HG02678 (cell line): ENCODE data around the gene FGFR4.

Experiments
- ATAC-seq: cut with Tn5 transposase; IDR thresholded peaks from one replicate; pipeline ENCODE4 v1.9.1; 2021; ENCODE audit warnings: mild to moderate bottlenecking, moderate library complexity; ENCODE audit not compliant: unreplicated experiment

FGFR4 gene

DNA sequence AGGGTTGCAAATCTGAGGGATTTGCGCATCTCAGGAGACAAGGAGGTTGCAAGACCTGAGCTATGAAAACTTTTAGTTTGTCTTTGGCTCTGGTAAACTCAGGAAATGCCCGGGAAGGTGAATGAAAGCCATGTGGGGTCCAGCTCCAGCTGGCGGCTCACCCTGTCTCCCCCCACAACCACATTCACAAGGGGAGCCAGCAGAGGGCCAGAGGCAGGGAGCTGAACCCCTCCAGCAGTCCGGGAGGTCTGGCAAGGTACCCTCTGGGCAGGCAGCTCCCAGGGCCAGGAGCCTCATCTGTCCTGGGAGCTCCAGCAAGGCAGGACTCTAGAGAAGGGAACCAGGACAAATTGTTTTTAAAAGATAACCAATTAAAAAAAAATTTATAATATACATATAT lies 2.5 kb upstream of the FGFR4 start:
- no peak for ATAC-seq

DNA sequence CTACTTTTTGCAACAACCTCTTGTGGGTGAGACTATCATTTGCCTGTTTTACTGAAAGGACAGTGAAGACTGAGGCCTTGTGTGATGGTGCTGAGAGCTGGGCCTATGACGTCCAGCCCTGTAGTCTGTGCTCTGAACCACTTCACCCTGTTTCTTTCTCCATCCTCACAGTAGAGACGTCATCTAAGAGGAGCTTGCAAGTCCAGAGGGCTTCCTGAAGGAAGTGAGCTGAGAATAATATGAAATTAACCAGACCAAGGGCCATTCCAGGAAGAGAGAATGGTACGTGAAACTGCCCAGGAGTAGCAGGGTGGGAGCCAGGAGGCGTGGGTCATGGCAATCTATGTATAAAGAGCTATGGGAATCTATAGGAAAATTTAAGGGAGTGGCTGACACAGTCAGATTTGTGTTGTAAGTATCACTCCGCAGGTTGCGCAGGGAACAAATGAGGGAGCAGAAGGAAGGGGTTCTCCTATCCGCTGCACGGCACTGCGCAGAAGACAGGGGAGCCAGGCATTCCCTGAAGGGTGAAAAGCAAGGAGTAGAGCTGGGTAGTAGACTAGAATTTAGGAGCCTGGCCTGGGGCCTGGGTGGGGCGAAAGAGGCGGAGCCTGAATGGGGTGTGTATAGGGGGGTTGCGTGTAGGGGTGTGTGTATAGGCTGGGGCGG lies 596 bp upstream of the FGFR4 start:
- ATAC-seq = no peak

DNA sequence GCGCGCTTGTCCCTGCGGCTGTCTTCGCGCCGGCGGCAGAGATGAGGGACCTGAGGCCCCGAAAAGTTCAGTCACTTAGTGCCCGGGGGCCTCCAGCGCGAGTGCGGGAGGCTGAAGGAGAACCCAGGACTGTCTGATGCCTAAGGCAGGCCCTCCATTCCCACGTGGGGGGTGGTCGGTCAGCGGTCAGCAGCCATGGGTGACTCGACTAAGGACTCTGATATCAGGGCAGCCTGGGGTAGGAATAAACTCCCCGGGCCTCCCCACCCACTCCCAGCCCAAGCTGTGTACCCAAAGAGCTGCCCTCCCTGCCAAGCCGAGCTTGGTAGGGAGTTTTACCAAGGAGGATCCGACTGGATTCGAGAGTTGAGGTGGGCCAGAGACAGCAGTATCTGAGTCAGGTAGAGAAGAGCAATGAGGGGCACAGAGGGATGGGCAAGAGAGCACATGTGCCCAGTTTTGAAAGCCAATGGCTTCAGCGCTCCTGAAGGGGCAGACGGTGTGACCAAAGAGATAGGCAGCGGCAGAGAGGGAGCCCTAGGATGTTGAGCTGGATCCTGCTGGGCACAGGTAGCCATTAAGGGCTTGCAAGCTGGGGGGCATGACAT lies 787 bp downstream of the FGFR4 start:
- no peak for ATAC-seq

DNA sequence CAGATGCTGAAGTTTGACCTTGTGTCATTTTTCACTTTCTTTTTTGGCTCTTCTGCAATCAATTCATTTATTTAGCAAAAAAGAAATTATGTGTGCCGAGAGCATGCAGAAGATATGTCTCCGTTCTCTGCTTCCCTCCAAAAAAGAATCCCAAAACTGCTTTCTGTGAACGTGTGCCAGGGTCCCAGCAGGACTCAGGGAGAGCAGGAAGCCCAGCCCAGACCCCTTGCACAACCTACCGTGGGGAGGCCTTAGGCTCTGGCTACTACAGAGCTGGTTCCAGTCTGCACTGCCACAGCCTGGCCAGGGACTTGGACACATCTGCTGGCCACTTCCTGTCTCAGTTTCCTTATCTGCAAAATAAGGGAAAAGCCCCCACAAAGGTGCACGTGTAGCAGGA lies 2.4 kb downstream of the FGFR4 start:
- ATAC-seq = no peak

DNA sequence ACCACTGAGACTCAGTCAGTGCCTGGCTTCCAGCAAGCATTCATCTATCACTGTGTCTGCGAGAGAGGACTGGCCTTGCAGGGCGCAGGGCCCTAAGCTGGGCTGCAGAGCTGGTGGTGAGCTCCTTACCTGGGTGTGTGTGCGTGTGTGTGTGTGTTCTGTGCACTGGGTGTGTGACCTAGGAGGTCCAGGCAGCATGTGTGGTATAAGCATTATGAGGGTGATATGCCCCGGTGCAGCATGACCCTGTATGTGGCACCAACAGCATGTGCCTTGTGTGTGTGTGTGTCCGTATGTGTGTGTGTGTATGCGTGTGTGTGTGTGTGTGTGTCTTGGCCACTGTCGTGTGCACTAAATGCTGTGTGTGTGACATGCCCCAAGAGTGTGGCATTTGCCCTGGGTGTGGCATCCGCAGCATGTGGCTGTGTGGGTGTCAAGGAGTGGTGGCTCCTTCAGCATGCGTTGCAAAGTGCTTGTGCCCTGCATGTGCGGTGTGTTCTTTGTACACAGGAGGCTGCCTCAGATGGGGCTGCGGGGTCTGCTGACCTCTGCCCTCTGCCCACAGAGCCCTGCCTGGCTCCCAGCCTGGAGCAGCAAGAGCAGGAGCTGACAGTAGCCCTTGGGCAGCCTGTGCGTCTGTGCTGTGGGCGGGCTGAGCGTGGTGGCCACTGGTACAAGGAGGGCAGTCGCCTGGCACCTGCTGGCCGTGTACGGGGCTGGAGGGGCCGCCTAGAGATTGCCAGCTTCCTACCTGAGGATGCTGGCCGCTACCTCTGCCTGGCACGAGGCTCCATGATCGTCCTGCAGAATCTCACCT lies 3.3 kb downstream of the FGFR4 start:
- ATAC-seq = no peak

DNA sequence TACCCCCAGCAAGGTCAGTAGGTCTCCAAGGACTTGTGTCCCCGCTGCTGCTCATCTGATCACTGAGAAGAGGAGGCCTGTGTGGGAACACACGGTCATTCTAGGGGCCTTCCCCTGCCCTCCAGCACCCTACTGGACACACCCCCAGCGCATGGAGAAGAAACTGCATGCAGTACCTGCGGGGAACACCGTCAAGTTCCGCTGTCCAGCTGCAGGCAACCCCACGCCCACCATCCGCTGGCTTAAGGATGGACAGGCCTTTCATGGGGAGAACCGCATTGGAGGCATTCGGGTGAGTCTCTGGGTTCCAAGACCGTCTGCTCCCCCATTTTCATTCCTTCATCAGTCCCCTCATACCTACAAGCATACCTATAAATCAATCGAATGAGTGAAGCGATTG lies 4.1 kb downstream of the FGFR4 start:
- no peak for ATAC-seq

DNA sequence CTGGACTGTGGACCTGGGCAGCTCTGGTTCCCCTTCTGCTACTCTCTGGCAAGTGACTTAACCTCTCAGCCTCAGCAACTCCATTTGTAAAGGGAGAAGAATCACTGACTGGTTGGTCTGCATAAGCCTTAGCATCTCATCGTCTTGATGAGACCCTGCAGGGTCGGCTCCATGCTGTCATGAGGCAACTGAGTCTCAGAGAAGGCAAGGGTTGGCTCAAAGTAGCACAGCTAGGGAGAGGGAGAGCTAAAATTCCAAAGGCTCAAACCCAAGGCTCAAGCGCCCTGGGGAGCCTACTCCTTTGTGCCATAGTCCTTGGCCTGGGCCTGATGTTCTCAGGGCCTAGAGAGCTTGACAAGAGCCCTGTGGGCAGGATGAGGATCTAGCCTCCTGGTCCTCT lies 4.5 kb downstream of the FGFR4 start:
- ATAC-seq = no peak

DNA sequence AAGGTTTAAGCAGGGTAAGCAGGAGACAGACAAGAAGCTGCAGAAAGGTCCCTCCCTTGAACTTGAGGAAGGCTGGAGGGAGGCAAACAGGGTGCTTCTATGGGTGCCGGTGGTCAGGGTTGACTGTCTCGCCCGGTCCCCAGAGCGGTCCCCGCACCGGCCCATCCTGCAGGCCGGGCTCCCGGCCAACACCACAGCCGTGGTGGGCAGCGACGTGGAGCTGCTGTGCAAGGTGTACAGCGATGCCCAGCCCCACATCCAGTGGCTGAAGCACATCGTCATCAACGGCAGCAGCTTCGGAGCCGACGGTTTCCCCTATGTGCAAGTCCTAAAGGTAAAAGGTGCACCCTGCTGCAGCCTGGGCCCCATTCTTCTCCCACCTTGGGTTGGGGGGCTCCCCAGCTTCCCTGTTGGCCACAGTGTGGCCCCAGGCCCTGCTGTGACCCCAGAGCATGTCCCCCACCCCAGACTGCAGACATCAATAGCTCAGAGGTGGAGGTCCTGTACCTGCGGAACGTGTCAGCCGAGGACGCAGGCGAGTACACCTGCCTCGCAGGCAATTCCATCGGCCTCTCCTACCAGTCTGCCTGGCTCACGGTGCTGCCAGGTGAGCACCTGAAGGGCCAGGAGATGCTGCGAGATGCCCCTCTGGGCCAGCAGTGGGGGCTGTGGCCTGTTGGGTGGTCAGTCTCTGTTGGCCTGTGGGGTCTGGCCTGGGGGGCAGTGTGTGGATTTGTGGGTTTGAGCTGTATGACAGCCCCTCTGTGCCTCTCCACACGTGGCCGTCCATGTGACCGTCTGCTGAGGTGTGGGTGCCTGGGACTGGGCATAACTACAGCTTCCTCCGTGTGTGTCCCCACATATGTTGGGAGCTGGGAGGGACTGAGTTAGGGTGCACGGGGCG lies 5.7 kb downstream of the FGFR4 start:
- no peak for ATAC-seq

DNA sequence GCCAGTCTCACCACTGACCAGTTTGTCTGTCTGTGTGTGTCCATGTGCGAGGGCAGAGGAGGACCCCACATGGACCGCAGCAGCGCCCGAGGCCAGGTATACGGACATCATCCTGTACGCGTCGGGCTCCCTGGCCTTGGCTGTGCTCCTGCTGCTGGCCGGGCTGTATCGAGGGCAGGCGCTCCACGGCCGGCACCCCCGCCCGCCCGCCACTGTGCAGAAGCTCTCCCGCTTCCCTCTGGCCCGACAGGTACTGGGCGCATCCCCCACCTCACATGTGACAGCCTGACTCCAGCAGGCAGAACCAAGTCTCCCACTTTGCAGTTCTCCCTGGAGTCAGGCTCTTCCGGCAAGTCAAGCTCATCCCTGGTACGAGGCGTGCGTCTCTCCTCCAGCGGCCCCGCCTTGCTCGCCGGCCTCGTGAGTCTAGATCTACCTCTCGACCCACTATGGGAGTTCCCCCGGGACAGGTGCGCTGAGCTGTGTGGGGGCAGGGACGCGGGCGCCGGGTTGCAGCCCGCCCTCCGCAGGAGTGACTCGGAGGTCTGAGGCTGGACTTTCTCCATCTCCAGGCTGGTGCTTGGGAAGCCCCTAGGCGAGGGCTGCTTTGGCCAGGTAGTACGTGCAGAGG lies 6.5 kb downstream of the FGFR4 start:
- ATAC-seq = no peak

DNA sequence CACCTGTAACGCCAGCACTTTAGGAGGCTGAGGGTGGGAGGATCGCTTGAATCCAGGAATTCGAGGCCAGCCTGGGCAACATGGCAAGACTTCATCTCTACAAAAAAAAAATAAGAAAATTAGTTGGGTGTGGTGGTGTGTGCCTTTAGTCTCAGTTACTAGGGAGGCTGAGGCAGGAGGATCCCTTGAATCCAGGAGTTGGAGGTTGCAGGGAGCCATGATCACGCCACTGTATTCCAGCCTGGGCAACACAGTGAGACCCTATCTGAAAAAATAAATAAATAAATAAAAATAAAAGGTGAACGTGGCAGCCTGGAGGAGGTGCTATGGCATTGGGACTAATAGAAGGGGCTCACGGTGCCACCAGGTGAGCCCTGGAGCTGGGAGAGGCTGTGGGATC lies 7.1 kb downstream of the FGFR4 start:
- no peak for ATAC-seq

DNA sequence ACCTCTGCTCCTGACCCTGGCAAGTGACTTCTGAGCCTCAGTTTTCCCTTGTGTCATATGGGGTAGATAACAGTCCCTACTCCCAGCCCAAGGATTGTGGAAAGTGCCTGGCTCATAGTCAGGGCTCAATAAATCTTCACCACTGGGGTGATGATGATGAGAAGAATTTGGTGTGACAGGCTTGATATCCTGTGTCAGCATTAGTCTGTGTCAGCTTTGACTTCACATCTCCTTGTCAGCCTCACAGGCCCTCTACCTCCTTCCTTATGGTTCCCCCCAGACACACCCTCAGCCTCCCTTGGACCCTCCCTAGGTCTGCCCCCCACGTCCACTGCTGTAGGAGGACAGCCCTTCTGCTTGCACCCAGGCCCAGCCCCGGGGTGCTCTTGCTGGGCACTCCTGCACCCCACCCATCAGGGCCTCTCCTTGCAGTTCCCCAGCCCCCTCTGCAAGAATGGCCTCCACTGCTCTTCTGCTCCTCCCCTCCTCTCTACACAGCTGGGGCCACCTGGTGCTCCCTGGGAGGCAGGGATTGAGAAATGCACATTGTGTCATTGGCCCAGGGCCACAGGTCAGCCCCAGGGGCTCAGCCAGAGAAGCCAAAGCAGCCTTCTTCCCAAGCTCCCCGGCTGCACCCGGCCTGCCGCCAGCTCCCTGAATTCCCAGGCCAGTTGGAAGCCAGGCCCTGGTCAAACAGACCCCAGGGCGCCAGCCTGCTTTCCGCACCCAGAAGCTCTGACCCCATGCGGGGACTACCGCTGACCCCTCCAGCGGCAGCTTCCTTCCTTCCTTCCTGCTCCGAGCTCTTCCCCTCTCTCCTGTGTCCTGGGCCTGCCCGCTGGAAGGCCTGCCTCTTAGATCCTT lies 7.7 kb downstream of the FGFR4 start:
- no peak for ATAC-seq

DNA sequence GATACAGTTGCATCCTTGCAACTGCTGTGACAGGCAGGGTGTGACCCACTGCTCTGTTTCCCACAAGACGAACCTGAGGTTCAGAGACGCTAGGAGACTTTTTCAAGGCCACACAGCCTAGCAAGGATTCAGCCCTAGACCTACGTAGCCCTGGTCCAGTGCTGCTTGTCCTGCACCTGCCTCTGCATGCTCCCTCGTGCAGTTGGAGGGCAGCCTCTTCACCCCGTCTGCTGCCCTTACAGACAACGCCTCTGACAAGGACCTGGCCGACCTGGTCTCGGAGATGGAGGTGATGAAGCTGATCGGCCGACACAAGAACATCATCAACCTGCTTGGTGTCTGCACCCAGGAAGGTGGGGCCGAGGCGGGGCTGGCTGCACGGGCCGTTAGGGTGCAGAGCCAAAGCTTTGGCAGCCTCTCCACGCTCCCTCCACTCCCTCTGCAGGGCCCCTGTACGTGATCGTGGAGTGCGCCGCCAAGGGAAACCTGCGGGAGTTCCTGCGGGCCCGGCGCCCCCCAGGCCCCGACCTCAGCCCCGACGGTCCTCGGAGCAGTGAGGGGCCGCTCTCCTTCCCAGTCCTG lies 8.5 kb downstream of the FGFR4 start:
- no peak for ATAC-seq

DNA sequence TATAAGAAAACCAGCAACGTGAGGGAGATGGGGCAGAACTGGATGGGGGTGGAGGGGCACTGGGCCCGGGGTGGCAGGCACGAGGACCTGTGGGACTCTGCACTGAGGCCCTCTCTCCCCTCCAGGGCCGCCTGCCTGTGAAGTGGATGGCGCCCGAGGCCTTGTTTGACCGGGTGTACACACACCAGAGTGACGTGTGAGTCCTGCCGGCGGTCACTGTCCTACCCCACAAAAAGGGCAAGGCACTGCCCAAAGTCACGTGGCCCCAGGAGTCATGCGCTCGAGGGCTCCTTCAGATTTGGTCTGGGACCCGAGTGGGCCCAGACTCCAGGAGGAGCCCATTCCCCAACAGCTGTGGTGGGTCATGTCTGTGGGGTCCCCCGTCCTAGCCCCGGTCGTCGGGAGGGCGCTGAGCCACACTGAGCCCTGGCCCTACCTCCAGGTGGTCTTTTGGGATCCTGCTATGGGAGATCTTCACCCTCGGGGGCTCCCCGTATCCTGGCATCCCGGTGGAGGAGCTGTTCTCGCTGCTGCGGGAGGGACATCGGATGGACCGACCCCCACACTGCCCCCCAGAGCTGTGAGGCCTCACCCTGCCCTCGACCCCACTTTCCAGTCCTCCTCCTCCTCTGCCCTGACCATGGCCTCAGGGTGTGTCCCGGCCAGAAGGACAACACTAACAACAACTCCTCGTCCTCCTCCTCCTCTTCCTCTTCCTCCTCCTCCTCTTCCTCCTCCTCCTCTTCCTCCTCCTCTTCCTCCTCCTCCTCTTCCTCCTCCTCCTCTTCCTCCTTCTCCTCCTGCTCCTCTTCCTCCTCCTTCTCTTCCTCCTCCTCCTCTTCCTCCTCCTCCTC lies 9.7 kb downstream of the FGFR4 start:
- ATAC-seq = no peak

DNA sequence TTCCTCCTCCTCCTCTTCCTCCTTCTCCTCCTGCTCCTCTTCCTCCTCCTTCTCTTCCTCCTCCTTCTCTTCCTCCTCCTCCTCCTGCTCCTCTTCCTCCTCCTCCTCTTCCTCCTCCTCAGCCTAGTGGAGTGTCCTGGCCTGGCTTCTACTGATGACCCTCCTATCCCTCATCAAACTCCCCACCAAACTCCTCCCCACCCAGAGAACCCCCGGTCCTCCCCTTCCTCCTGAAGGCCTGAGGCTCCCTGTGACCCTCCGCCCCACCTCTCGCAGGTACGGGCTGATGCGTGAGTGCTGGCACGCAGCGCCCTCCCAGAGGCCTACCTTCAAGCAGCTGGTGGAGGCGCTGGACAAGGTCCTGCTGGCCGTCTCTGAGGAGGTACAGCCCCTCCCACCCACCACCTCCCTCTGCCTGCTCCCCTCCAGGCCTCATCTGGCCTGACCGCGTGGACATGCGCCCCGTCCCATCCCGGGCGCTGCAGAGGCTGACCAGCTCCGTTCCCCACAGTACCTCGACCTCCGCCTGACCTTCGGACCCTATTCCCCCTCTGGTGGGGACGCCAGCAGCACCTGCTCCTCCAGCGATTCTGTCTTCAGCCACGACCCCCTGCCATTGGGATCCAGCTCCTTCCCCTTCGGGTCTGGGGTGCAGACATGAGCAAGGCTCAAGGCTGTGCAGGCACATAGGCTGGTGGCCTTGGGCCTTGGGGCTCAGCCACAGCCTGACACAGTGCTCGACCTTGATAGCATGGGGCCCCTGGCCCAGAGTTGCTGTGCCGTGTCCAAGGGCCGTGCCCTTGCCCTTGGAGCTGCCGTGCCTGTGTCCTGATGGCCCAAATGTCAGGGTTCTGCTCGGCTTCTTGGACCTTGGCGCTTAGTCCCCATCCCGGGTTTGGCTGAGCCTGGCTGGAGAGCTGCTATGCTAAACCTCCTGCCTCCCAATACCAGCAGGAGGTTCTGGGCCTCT lies 10.6 kb downstream of the FGFR4 start:
- ATAC-seq = no peak

DNA sequence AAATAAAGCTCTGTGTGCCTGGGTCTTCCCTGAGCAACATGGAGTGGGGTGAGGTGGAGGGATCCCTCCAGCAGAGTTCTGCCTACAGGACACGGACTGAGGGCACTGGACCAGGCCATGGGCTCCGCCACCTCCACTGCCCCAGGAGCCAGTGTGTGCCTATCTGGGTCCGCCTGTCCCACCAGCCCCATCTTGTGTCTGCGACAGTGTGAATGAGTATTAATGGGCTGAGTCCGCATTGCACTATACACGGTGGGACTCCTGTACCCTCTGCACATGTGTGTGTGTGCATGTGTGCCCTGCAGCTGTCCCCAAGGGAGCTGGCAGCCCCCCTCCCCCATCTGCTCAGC lies 11.4 kb downstream of the FGFR4 start:
- ATAC-seq = no peak

DNA sequence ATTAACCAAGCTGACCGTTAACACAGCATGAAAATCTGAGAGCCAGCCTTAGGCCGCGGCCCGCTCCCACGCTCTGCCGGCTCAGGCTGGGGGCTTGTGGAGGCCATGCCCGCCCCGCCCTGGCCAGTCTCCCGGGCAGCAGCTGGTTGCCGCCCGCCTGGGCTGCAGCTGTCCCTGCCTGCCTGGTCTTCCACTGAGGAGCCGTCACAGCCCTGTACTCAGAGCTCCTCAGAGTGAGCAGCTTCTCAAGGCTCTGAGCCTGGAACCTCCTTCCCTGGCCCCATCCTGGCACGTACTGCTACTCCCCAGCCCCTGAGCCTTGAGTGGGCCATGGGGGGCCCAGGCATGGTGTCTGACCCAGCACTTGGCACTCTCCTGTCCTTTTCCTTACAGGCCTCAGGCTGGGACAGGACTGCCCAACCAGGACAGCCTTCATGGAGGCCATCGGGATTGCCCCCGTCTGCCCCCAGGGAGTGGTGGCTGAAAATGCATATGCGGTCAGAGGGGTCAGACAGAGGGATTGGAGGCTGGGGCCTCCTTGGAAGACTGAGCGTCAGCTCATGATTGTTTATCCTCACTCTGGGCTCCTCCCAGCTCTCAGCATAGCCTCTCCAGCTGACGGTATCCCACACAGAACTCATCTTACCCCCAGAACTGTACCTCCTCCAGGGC lies 11.9 kb downstream of the FGFR4 start:
- no peak for ATAC-seq
